ENCODE data around the gene TRDMT1.

Gene TRDMT1

DNA sequence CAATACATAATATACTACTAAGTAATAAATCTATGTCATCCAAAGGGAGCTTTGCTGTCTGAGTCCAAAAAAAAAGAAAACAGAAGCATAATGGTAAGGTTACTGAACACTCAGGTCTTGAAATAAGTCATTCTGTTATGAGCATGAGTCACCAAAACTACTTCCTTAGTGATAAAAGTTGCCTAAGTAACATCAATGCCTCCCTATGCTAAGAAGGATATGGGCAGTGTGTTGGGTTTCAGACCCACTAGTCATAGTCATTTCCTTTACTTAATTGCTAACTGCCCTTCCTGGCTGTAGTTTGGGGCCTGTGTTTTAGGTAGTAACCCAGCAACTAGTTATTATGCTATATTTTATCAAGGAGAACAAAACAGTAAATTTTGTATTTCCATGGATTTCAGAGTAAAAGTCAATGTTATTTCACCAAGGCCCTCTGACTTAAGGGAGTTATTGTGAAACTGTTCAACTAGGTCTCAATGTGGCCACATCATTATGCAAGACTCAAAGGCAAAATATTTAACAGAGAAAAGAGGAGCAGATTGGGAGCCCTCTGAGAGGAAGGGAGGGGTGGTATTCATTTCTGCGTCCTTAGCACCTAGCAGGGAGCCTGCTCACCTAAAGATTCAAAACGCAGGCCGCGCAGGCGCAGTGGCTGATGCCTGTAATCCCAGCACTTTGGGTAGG lies 14.9 kb upstream of the TRDMT1 start:
- Mint-ChIP-seq H3K36me3 (ENCODE audit: low read depth) (no peaks in the 10 kb centered on the region), H3K27me3 (ENCODE audit: low read depth, poor library complexity) (peaks cover 2% of the 10 kb centered on the region), H3K4me3 (no peak overlapping the region), H3K27ac (no peak overlapping the region), H3K9me3 (no peaks in the 10 kb centered on the region), H3K4me1 (peaks cover 33% of the 10 kb centered on the region)
- DNase-seq, result no peak
- TF ChIP-seq, protein P1, sequence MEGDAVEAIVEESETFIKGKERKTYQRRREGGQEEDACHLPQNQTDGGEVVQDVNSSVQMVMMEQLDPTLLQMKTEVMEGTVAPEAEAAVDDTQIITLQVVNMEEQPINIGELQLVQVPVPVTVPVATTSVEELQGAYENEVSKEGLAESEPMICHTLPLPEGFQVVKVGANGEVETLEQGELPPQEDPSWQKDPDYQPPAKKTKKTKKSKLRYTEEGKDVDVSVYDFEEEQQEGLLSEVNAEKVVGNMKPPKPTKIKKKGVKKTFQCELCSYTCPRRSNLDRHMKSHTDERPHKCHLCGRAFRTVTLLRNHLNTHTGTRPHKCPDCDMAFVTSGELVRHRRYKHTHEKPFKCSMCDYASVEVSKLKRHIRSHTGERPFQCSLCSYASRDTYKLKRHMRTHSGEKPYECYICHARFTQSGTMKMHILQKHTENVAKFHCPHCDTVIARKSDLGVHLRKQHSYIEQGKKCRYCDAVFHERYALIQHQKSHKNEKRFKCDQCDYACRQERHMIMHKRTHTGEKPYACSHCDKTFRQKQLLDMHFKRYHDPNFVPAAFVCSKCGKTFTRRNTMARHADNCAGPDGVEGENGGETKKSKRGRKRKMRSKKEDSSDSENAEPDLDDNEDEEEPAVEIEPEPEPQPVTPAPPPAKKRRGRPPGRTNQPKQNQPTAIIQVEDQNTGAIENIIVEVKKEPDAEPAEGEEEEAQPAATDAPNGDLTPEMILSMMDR (IDR thresholded peaks at IDR 0.05), result no peak

DNA sequence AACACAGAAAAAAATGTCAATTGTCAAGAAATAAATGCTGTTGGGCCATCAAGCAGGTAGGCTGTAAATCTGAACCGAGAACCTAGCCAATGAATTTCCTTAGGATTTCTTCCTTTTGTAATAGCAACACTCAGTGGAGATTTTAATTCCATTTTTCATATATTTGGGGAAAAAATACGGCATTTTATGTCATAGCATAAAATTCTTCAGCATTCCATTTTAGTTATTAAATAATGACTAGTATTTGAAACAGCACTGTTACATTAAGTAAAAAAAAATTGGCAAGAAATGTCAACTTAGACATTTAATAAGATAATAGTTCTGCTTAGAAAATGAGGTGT lies 14.3 kb upstream of the TRDMT1 start:
- Mint-ChIP-seq H3K4me3 (no peak overlapping the region), H3K4me1 (peaks cover 27% of the 10 kb centered on the region), H3K27ac (no peak overlapping the region), H3K27me3 (ENCODE audit: low read depth, poor library complexity) (peaks cover 2% of the 10 kb centered on the region), H3K36me3 (ENCODE audit: low read depth) (no peaks in the 10 kb centered on the region), H3K9me3 (no peaks in the 10 kb centered on the region)
- no peak for DNase-seq
- TF ChIP-seq, protein P1 (IDR thresholded peaks at IDR 0.05), result no peak

DNA sequence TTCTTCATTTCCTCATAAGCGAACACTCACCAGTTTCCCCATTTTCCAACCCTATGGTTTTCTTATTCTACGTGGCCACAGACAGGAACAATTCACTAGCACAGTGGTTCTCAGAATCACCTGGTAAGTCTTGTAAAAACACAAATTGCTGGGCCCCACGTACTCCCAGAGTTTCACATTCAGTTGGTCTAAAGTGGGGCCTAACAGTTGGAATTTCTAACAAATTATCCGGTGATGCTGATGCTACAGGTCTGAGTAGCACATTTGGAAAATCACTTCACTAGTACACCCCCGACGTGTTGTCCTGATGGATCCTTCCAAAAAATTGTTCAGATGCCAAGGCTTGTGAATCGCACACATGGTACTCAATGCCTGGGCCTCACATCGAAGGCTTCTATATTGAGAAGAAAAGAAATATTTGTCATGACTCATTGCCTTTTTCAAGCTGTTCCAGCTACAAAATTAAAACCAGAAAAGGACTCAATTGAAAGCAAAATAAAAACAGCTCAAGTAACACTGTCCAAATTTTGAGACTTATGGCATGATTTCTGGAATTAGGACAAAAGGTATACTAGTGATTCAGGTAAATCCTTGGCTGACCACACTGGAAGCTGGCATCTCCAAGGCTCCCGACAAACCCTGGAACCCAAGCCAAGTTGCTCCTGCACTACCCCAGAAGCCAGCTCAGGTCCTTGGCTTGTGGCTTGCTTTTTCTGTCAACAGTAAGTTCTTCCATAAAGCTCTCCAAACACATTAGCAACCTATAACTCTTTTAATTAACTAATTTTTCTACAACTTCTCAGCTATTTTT lies 13.7 kb upstream of the TRDMT1 start:
- no peak for DNase-seq
- H3K9me3 Mint-ChIP-seq, result no peaks in the 10 kb centered on the region
- no peak overlapping the region for H3K4me3 Mint-ChIP-seq
- H3K27ac Mint-ChIP-seq, result no peak overlapping the region
- H3K27me3 Mint-ChIP-seq (ENCODE audit: low read depth, poor library complexity), result peaks cover 2% of the 10 kb centered on the region
- no peaks in the 10 kb centered on the region for H3K36me3 Mint-ChIP-seq (ENCODE audit: low read depth)
- TF ChIP-seq, protein P1 (IDR thresholded peaks at IDR 0.05), result no peak
- peaks cover 24% of the 10 kb centered on the region for H3K4me1 Mint-ChIP-seq

DNA sequence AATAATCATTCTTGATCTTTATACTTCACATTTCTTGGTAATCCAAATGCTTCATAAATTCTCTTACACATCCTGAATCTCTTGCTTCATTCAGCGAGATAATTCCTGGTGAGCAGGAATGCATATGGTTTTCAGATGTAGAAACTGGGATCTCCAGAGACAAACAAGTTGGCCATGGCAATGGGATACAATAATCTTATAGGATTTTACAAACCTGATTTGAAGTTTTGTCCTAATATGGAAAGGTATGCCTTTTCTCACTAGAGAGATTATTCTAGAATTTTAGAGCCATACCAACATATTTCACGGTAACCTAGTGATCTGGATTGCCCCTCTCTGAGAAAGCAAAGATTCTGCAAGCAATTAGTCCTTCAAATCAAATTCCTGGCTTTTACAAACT lies 13.1 kb upstream of the TRDMT1 start:
- peaks cover 2% of the 10 kb centered on the region for H3K27me3 Mint-ChIP-seq (ENCODE audit: low read depth, poor library complexity)
- H3K4me1 Mint-ChIP-seq, result peaks cover 21% of the 10 kb centered on the region
- TF ChIP-seq, protein P1 (IDR thresholded peaks at IDR 0.05), result no peak
- H3K9me3 Mint-ChIP-seq, result no peaks in the 10 kb centered on the region
- H3K4me3 Mint-ChIP-seq, result no peak overlapping the region
- no peak for DNase-seq
- no peak overlapping the region for H3K27ac Mint-ChIP-seq
- no peaks in the 10 kb centered on the region for H3K36me3 Mint-ChIP-seq (ENCODE audit: low read depth)

DNA sequence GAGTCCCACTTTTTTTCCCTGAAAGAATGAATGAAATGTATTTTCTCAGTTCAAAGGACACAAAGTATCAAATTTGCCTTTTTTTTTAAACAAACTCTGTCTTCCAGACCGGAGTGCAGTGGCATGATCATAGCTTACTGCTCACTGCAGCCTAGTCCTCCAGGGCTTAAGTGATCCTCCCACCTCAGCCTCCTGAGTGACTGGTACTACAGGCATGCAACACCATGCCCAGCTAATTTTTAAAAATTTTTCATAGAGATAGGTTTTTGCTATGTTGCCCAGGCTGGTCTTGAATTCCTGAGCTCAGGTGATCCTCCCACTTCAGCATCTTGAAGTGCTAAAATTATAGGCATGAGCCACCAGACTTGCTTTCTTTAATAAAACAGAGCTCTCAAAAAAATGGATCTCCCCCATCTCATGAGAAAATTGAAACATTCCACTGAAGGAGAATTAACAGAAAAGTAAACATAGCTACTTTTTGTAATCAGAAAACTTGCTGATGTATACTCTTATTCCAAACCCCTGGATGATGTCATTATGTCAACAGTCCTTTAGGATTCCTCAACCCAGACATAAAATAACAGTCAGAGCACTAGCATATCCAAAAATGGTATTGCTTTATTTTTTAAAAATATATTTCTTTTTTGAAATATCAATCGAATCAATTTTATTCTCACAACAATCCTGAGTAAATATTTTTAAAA lies 12.3 kb upstream of the TRDMT1 start:
- Mint-ChIP-seq H3K27me3 (ENCODE audit: low read depth, poor library complexity) (peaks cover 2% of the 10 kb centered on the region), H3K4me1 (peaks cover 21% of the 10 kb centered on the region), H3K36me3 (ENCODE audit: low read depth) (no peaks in the 10 kb centered on the region), H3K4me3 (no peak overlapping the region), H3K9me3 (no peaks in the 10 kb centered on the region), H3K27ac (no peak overlapping the region)
- TF ChIP-seq, protein P1 (IDR thresholded peaks at IDR 0.05), result no peak
- no peak for DNase-seq

Data from nephron progenitor cell (in vitro differentiated cells).